NCI-H128 (cell line): ENCODE measurements around the gene PPP1R27.

Source experiments
- DNase-seq: peaks from one replicate; lab custom pipeline; 2025; ENCODE audit not compliant: unreplicated experiment; lab: John Stamatoyannopoulos, UW

The PPP1R27 gene

DNA sequence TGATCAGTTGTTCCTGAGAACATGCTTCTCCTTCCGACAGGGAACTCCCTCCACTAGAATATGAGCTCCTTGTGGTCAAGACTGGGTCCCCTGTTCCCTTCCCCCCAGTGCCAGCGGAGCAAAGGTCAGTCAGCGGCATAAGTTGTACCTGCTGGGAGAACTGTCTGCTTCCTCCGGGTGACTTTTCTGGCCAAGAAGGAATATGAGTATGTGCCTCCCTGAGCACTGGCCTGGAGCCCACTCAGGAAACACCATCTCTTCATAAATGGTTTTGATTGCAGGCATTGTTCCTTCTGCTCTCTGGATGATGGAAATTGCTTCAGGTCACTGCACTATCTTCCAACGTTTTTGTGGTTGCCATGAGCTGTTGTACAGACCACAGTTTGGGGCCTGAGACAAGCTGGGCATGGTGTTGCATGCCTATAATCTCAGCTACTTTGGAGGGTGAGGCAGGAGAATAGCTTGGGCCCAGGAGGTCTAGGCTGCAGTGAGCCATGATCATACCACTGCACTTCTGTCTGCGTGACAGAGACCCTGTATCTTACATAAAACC, 28.3 kb upstream of the PPP1R27 start:
- DNase-seq, result no peak

DNA sequence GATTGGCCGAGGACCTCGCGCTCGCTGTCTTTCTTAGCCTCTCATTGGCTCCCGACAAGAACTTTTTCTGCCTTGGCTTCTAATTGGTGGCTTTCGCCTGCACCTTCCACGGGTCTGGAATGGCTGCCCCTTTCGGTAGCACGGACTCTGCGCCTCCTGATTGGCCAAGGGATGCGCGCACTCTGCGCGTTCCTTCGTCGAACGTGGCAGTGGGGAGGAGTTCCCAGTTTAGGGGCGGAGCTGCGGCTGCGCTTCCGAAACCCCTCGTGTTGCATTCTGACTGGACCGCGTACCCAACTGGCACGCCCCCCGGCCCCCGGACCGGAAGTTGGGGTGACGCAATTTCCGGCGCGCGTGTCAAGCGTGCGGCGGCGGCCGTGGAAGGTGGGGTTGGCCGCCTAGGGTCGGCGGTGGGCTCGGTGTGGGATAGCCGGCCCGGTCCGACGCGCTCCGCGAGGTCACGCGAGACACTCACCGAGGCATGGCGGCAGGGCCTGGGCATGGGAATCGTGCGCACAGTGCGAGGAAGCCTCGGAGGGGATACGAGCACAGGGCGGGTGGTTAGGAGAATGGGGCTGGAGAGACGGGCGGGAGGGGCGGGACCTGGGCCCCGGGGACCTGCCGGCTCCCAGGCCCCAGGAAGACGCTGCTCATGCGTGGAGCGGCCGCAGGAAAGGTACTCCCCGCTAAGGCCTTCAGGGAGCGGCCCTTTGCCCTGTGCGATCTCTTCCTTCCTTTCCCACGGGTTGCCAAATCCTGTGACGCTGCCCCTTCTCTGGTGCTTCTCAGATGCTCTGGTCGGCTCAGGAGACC, 26.1 kb upstream of the PPP1R27 start:
- peak; percentile 99 for DNase-seq

DNA sequence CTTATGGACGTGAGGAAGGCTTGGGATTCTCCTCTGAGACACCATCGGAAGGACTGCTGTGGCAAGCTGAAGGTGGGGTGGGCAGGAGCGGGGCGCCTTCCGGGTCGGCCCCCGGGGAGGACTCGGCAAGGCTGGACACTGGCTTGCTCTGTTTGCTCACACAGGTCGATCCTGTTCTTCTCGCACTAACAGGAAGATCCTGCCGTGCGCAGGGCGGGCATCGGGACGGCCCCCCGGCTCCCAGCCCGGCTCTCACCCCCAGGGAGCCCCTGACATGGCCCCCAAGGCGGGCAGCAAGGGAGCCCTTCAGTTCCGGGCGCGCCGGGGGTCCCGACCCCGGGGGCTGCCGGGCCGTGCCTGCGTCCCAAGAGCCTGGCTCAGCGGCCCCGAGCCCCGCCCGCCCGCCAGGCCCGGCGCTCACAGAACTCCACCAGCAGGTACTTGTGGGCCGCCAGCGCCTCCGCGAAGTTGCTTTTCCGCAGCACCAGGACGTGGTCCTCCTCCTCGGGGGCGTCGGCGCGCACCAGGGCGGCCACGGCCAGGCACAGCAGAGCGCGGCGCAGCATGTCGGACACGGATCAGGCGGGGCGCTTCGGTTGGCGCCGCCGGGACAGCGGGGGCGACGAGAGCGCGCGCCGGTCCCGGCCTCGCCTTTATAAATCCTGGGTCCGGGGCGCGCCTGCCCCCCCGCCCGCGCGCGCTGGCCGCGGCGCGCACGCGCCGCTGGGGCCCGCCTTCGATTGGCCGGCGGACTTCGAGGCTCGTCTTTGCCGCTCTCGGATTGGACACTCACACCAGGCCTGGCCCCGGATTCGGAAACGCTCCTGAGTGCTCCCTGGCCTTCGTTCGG, 25.3 kb upstream of the PPP1R27 start, which contains the start of gene P4HB:
Gene P4HB, minus strand, starts transcription at position 630 of the 850 bp plus-strand sequence. Its CDS starts 64 bp downstream, at position 566.
- no peak for DNase-seq

GRCh38 chr17:81858967-81859905, 24.4 kb upstream of the PPP1R27 start:
- DNase-seq, result no peak

DNA sequence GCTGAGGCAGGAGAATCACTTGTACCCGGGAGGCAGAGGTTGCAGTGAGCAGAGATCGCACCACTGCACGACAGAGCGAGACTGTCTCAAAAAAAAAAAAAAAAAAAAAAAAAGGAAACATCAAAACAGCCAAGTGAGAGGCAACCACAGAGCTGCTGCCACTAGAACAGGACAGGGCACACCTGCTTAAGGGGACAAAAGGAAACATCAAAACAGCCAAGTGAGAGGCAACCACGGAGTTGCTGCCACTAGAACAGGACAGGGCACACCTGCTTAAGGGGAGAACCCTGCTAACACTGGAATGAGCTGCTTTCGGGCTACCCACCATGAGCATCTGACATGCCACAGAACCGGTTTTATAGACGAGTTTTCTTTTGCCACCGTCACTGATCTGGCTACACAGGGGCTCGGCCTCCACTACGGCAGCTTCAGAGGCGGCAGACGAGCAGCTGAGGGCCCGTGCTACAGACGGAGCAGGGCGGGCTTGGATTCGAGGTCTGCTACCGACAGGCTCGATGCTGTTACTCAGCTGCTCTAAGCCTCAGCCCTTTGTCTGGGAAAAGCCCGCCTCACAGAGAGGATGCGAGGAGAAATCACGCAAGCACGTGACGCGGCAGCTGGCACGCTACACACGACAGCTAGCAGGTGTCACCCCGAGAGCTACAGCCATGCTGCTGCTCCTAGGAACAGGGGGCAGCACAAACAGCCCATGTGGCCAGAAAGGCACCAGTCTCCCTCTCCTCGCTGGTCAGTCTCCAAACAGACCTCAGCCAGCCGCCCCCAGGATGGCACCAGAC, 23.5 kb upstream of the PPP1R27 start:
- no peak for DNase-seq

- DNase-seq, result no peak
Observed at GRCh38 chr17:81854974-81855774, 20.3 kb upstream of the PPP1R27 start.

DNA sequence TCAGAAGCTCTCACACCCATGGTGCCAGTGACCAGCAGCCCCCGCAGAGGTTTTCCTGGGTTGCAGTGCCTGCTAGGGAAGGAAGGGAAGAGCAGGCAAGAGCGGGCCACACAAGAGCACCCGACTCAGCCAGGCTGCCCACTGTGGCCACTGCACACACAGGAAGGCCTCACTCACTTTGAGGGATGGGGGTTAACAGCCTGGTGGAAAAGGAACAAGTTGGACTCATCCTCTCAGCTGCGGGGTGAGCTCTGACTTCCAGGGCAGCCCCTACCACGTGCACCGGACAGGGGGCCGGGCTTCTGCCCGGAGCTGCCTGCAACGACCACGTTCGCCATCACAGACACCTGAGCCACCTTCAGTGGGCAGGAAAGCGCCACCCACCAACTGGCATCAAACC, 17.4 kb upstream of the PPP1R27 start:
- DNase-seq, result no peak

GRCh38 chr17:81851423-81851822, 16.6 kb upstream of the PPP1R27 start:
- no peak for DNase-seq

- no peak for DNase-seq
Observed at GRCh38 chr17:81849457-81849856, 14.6 kb upstream of the PPP1R27 start.

- DNase-seq, result no peak
Observed at GRCh38 chr17:81846743-81847689, 12.2 kb upstream of the PPP1R27 start.

DNA sequence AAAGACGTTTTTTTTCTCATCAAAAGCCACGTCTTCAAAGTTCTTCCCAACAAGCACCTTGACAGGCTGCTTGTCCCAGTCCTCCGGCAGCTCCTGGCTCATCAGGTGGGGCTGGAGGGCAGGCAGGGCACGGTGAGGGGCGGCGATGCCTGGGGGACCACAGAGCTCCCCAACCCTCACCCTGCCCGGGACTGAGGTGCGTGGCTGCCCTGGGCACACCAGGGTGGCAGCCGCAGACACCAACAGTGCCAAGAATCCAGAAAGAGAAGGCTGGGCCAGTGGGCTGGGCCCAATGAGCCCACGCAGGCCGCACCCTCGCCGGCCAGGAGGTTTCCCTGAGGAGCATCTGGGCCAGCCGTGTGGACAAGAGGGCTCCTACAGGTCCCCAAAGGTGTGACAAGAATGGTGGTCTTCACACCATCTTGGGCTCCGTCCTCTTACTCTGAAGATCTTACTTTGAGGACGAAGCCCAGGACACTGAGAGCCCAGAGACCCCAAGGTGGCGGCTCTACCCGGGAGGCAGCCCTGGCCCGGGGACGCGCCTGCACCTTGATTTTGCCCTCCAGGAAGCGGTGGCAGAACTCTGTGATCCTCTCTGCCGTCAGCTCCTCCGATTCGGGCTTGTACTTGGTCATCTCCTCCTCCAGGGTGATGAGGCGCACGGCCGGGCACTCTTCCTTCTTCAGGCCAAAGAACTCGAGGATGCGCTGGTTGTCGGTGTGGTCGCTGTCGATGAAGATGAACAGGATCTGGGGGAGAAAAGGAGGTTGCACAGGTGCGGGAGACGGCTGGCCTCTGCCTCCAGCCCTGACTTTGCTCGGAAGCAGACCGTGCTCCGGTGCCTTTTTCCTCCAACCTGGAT, 11.3 kb upstream of the PPP1R27 start:
- no peak for DNase-seq

DNA sequence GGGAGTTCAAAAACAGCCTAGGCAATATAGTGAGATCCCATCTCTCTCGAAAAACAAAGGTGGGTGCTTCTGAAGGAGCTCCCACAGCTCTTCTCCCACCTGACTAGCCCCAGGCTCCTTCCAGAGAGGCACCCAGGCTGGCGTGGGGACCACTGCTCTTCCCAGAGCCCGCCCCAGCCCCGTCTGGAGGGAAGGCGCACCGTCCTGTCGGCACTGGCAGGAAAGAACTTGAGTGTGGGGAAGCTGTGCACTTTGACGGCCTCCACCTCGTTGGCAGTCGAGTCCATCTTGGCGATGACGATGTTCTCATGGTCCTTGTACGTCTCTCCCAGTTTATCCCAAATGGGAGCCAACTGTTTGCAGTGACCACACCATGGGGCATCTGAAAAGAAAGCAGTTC, 10.5 kb upstream of the PPP1R27 start:
- DNase-seq, result no peak

DNA sequence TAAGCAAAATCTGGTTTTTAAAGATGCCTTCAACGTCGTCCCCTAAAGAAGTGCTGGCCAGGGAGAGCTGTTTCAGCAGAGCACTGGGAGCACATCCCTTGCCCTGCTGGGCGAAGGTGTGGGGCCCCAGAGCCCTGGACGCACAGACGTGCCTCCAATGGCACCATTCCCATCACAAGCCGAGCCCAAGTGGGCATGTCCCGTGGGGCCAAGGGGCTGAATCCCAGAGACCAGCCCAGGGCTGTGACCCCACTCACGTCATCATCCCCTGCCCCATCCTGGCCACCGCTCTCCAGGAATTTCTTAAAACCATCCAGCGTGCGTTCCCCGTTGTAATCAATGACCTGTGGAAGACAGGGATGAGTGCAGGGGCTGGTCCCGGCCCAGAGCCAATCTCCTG, 10.0 kb upstream of the PPP1R27 start:
- no peak for DNase-seq

- DNase-seq, result no peak
Observed at GRCh38 chr17:81844327-81844851, 9.5 kb upstream of the PPP1R27 start.

- no peak for DNase-seq
Observed at GRCh38 chr17:81843713-81844326, 9.0 kb upstream of the PPP1R27 start.
